WTC11 (cell line): ENCODE measurements around the gene DHX38.
"Not testable (repeated sequence)": the region's sequence is repeated elsewhere in the genome, so short reads cannot be mapped to it uniquely, and the experiment has no call there.

Experiments
- ATF2 ChIP-seq: sonication (generic); formaldehyde crosslinking; IDR thresholded peaks from 2 replicates; pipeline ENCODE4 v1.8.1; 2022; ENCODE audit warnings: low read depth, missing genetic modification reagents, borderline replicate concordance
- CTCF ChIP-seq: fragments of 200-600 bp; IDR thresholded peaks from 2 replicates; pipeline ENCODE4 v1.8.0; 2022; ENCODE audit warnings: antibody characterized with exemption
- ZNF263 ChIP-seq: sonication (generic); formaldehyde crosslinking; IDR thresholded peaks from 2 replicates; pipeline ENCODE4 v1.8.1; 2022; ENCODE audit warnings: low read depth, mild to moderate bottlenecking, moderate library complexity, missing genetic modification reagents

GRCh38 chr16:72059060-72059459 is 34.6 kb upstream of the DHX38 start:
- not testable (repeated sequence) for TF ChIP-seq ATF2 (CRISPR knock-in tag); CTCF; ZNF263 (CRISPR knock-in tag)
